Sigmoid colon (tissue), 7 donors: ENCODE data around the gene ZBTB7B. TPM values are rescaled to one million over a fixed set of nuclear protein-coding genes. Genes with fewer than 3 reads are reported as not detected.

ENCODE experiments used
- DNase-seq: peaks from one replicate; pipeline ENCODE4 v3.0.0-alpha.2; 2019
- H3K27ac ChIP-seq, 4 donors: fragments of 200-600 bp; sonication (generic); one replicate each; pipeline ENCODE4 v1.5.1; 2016 to 2019; ENCODE audit warnings: mild to moderate bottlenecking in 1 of 4
- H3K27me3 ChIP-seq, 3 donors: fragments of 200-600 bp; sonication (generic); one replicate each; pipeline ENCODE4 v1.5.1; 2019; ENCODE audit warnings: mild to moderate bottlenecking in 1 of 3
- H3K36me3 ChIP-seq, 4 donors: fragments of 200-600 bp; sonication (generic); one replicate each; pipeline ENCODE4 v1.5.1; 2016 to 2019
- H3K4me1 ChIP-seq, 4 donors: fragments of 200-600 bp; sonication (generic); one replicate each; pipeline ENCODE4 v1.5.1; 2017 to 2019
- H3K4me3 ChIP-seq, 4 donors: fragments of 200-600 bp; sonication (generic); one replicate each; pipeline ENCODE4 v1.5.1; 2017 to 2019; ENCODE audit warnings: mild to moderate bottlenecking in 2 of 4, moderate library complexity in 1 of 4
- H3K9me3 ChIP-seq, 4 donors: fragments of 200-600 bp in 3 of 4; sonication (generic) in 3 of 4; one replicate each; pipeline versions ENCODE4 v1.5.1 to v1.6.1; 2013 to 2019
- CTCF ChIP-seq, 4 experiments: fragments of 450-650 bp in 3 of 4; fragments of 200-600 bp in 1 of 4; IDR thresholded peaks; one replicate each; pipeline ENCODE4 v1.5.1; 2016 to 2019; ENCODE audit warnings: antibody characterized with exemption in 4 of 4, mild to moderate bottlenecking in 3 of 4, moderate library complexity in 2 of 4
- EP300 ChIP-seq, 4 donors: sonication (generic); formaldehyde crosslinking; IDR thresholded peaks; one replicate each; pipeline ENCODE4 v1.6.1; 2017; ENCODE audit warnings: antibody characterized with exemption in 4 of 4
- POLR2A ChIP-seq, 2 donors: fragments of 450-650 bp; IDR thresholded peaks; one replicate each; pipeline ENCODE4 v1.6.1; 2016; ENCODE audit warnings: antibody characterized with exemption in 2 of 2, mild to moderate bottlenecking in 2 of 2, moderate library complexity in 2 of 2
- POLR2AphosphoS5 ChIP-seq, 4 donors: sonication (generic); formaldehyde crosslinking; IDR thresholded peaks; one replicate each; pipeline ENCODE4 v1.6.1; 2017; ENCODE audit warnings: antibody characterized with exemption in 4 of 4
- WGBS, 2 donors: extraction: QIAGEN DNeasy Blood & Tissue Kit; methylation state at CpG; one replicate each; pipeline ENCODE4 v1.1.7; 2013; 5-methylcytosine and 5-hydroxymethylcytosine counted together
- intact Hi-C: fragments of 100-400 bp; cut with DNase I; formaldehyde crosslinking; loops from one replicate; pipeline ENCODE4 v1.15.1; 2023
- polyA plus RNA-seq, 3 donors: library from polyadenylated mRNA; stranded (reverse); fragments of 200-250 nt; gene quantifications; one replicate each; pipeline ENCODE4 v1.2.3, GENCODE V29; 2013
- small RNA-seq, 3 donors: library from RNA; depleted of rRNA; stranded (forward); fragments of <200 nt; gene quantifications; one replicate each; pipeline ENCODE3, GENCODE V24; 2016
- total RNA-seq, 4 donors: library from RNA; depleted of rRNA; stranded (reverse); fragments of >200 nt; gene quantifications; one replicate each; pipeline ENCODE4 v1.1.0, GENCODE V29; 2016
- donor health status: healthy with polysubstance abuse.
- donor health status: Bipolar disorder and iron deficiency.
- donor health status: healthy.

The ZBTB7B gene
- total and polyA plus RNA-seq, 7 donors = 24.4 to 342 (median 35.3) TPM

- Histone ChIP-seq H3K36me3 (peaks cover 0 to 11% (median under 1%) of the 10 kb centered on the region in 4 donors), H3K4me3 (peak overlapping the region; percentile 70 to 90 (median 86)), H3K9me3 (no peaks in the 10 kb centered on the region), H3K4me1 (peaks cover 3 to 34% (median 30%) of the 10 kb centered on the region in 4 donors), H3K27me3 (peaks cover 0 to 7% (median 0%) of the 10 kb centered on the region in 3 donors), H3K27ac (peak overlapping the region; percentile 75 to 84 (median 80))
- WGBS, 2 donors = 3 to 9% methylated on average over 14 of the region's 14 CpGs
- intact Hi-C loops = loop anchor here (5.0 kb wide), 1 partner anchor 92 kb away; the partner anchor contains the start of genes CKS1B and SHC1
- TF ChIP-seq CTCF (IDR thresholded peaks at IDR 0.05) (no peak), POLR2AphosphoS5 (IDR thresholded peaks at IDR 0.05) (no peak), POLR2A (IDR thresholded peaks at IDR 0.05) (no peak), EP300 (IDR thresholded peaks at IDR 0.05) (no peak)
- no peak for DNase-seq
These were observed 61.7 kb downstream of the ZBTB7B start for GRCh38 chr1:155064111-155064831.

- TF ChIP-seq EP300 (IDR thresholded peaks at IDR 0.05) (no peak), POLR2AphosphoS5 (IDR thresholded peaks at IDR 0.05) (no peak), POLR2A (IDR thresholded peaks at IDR 0.05) (no peak), CTCF (IDR thresholded peaks at IDR 0.05) (no peak)
- no peak for DNase-seq
- Histone ChIP-seq H3K36me3 (peaks cover 0 to 5% (median 0%) of the 10 kb centered on the region in 4 donors), H3K27ac (no peak overlapping the region), H3K9me3 (no peaks in the 10 kb centered on the region), H3K4me3 (no peak overlapping the region), H3K4me1 (peaks cover 3 to 35% (median 31%) of the 10 kb centered on the region in 4 donors), H3K27me3 (peaks cover 0 to 7% (median 0%) of the 10 kb centered on the region in 3 donors)
- WGBS, 2 donors = 49 to 73% methylated on average over 5 of the region's 5 CpGs
- intact Hi-C loops = loop anchor here (5.0 kb wide), 1 partner anchor 93 kb away; the partner anchor contains the start of genes CKS1B and SHC1
These were observed 62.3 kb downstream of the ZBTB7B start for GRCh38 chr1:155064832-155065429.

DNA sequence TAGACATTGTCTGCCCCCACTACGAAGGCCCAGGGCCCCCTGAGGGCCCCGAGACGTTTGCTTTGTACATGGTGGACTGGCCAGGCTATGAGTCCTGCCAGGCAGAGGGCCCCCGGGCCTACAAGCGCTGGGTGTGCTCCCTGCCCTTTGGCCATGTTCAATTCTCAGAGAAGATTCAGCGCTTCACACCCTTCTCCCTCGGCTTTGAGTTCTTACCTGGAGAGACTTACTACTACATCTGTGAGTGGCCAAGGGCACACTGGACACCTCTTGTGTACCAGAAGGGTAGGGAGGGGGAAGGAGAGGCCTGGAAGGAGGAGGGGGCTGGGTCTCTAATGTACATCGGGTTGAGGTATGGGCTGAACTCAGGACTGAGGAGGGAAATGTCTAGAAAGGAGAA is 64.2 kb downstream of the ZBTB7B start:
- TF ChIP-seq POLR2A (IDR thresholded peaks at IDR 0.05) (no peak), CTCF (IDR thresholded peaks at IDR 0.05) (no peak), POLR2AphosphoS5 (IDR thresholded peaks at IDR 0.05) (no peak), EP300 (IDR thresholded peaks at IDR 0.05) (no peak)
- H3K27ac ChIP-seq = no peak overlapping the region
- H3K4me3 ChIP-seq = no peak overlapping the region
- DNase-seq = no peak
- peaks cover 0 to 6% (median 0%) of the 10 kb centered on the region in 3 donors for H3K27me3 ChIP-seq
- intact Hi-C loops = no loop called here
- no peaks in the 10 kb centered on the region for H3K9me3 ChIP-seq
- H3K4me1 ChIP-seq = peaks cover 0 to 47% (median 41%) of the 10 kb centered on the region in 4 donors
- 54 to 83% methylated on average over 8 of the region's 8 CpGs for WGBS, 2 donors
- H3K36me3 ChIP-seq = no peaks in the 10 kb centered on the region

Small RNA genes within 50 kb of the gene (small RNA-seq; reads per million reads assigned to genes)
- gene MIR4258 = 0 reads per million in 3 donors

Other genes with a start within 250 kb of the ZBTB7B start
- 10 to 100 TPM in 3 of 4 donors, 1 to 10 TPM in 1; 9.4 to 27.7 (median 17.7) TPM for gene KCNN3, start 132.5 kb upstream of the ZBTB7B start, total RNA-seq
- gene KCNN3, start 132.5 kb upstream of the ZBTB7B start, polyA plus RNA-seq = 1 to 10 TPM in 1 of 3 donors, under 1 TPM in 2; 0.23 to 1.5 (median 0.60) TPM
- gene PMVK, start 66.1 kb upstream of the ZBTB7B start, total RNA-seq = 10 to 100 TPM; 11.1 to 19.6 (median 13.7) TPM
- gene PMVK, start 66.1 kb upstream of the ZBTB7B start, polyA plus RNA-seq = 10 to 100 TPM; 53.1 to 54.1 (median 53.2) TPM
- gene PBXIP1, start 46.7 kb upstream of the ZBTB7B start, total RNA-seq = 100 to 1,000 TPM; 178 to 251 (median 201) TPM
- 10 to 100 TPM in 2 of 3 donors, 1 to 10 TPM in 1; 8.3 to 66.2 (median 13.2) TPM for gene PBXIP1, start 46.7 kb upstream of the ZBTB7B start, polyA plus RNA-seq
- 10 to 100 TPM; 15.0 to 23.3 (median 16.6) TPM for gene PYGO2, start 41.0 kb upstream of the ZBTB7B start, total RNA-seq
- gene PYGO2, start 41.0 kb upstream of the ZBTB7B start, polyA plus RNA-seq = 10 to 100 TPM; 13.6 to 26.9 (median 16.8) TPM
- 10 to 100 TPM; 49.2 to 80.4 (median 57.0) TPM for gene SHC1, start 32.1 kb upstream of the ZBTB7B start, total RNA-seq
- 10 to 100 TPM; 58.5 to 75.2 (median 63.1) TPM for gene SHC1, start 32.1 kb upstream of the ZBTB7B start, polyA plus RNA-seq
- 10 to 100 TPM; 10.2 to 35.7 (median 25.7) TPM for gene CKS1B, start 28.1 kb upstream of the ZBTB7B start, total RNA-seq
- 100 to 1,000 TPM in 1 of 3 donors, 10 to 100 TPM in 2; 73.3 to 104 (median 95.5) TPM for gene CKS1B, start 28.1 kb upstream of the ZBTB7B start, polyA plus RNA-seq
- gene FLAD1, start 19.5 kb upstream of the ZBTB7B start, total RNA-seq = 10 to 100 TPM; 17.5 to 22.8 (median 18.5) TPM
- 10 to 100 TPM; 24.6 to 36.5 (median 27.7) TPM for gene FLAD1, start 19.5 kb upstream of the ZBTB7B start, polyA plus RNA-seq
- not detected for gene LENEP, start 9.2 kb upstream of the ZBTB7B start, total RNA-seq
- gene LENEP, start 9.2 kb upstream of the ZBTB7B start, polyA plus RNA-seq = under 1 TPM in 1 of 3 donors, not detected in 2; 0.39 TPM
- under 1 TPM in 3 of 4 donors, not detected in 1; 0.27 to 0.49 (median 0.36) TPM for gene DCST2, start 31.0 kb downstream of the ZBTB7B start, total RNA-seq
- gene DCST2, start 31.0 kb downstream of the ZBTB7B start, polyA plus RNA-seq = 1 to 10 TPM in 1 of 3 donors, not detected in 2; 2.0 TPM
- gene DCST1, start 31.0 kb downstream of the ZBTB7B start, total RNA-seq = under 1 TPM in 1 of 4 donors, not detected in 3; 0.16 TPM
- gene DCST1, start 31.0 kb downstream of the ZBTB7B start, polyA plus RNA-seq = under 1 TPM in 1 of 3 donors, not detected in 2; 0.09 TPM
- 10 to 100 TPM; 42.6 to 66.7 (median 53.1) TPM for gene ADAM15, start 48.5 kb downstream of the ZBTB7B start, total RNA-seq
- 100 to 1,000 TPM in 1 of 3 donors, 10 to 100 TPM in 2; 37.8 to 186 (median 55.9) TPM for gene ADAM15, start 48.5 kb downstream of the ZBTB7B start, polyA plus RNA-seq
- 1 to 10 TPM; 1.6 to 5.0 (median 3.1) TPM for gene EFNA4, start 60.9 kb downstream of the ZBTB7B start, total RNA-seq
- gene EFNA4, start 60.9 kb downstream of the ZBTB7B start, polyA plus RNA-seq = 10 to 100 TPM; 10.2 to 22.2 (median 12.0) TPM
- gene EFNA3, start 76.0 kb downstream of the ZBTB7B start, total RNA-seq = 1 to 10 TPM in 3 of 4 donors, under 1 TPM in 1; 0.27 to 3.0 (median 1.9) TPM
- 1 to 10 TPM; 8.4 to 9.0 (median 8.5) TPM for gene EFNA3, start 76.0 kb downstream of the ZBTB7B start, polyA plus RNA-seq
- gene EFNA1, start 125.1 kb downstream of the ZBTB7B start, total RNA-seq = 10 to 100 TPM; 15.5 to 22.5 (median 16.4) TPM
- gene EFNA1, start 125.1 kb downstream of the ZBTB7B start, polyA plus RNA-seq = 100 to 1,000 TPM in 1 of 3 donors, 10 to 100 TPM in 2; 34.7 to 112 (median 48.1) TPM
- gene SLC50A1, start 133.1 kb downstream of the ZBTB7B start, total RNA-seq = 10 to 100 TPM in 3 of 4 donors, 1 to 10 TPM in 1; 8.0 to 21.4 (median 14.0) TPM
- 100 to 1,000 TPM in 1 of 3 donors, 10 to 100 TPM in 2; 46.8 to 151 (median 77.4) TPM for gene SLC50A1, start 133.1 kb downstream of the ZBTB7B start, polyA plus RNA-seq
- 100 to 1,000 TPM in 3 of 4 donors, 10 to 100 TPM in 1; 29.2 to 144 (median 127) TPM for gene DPM3, start 137.7 kb downstream of the ZBTB7B start, total RNA-seq
- gene DPM3, start 137.7 kb downstream of the ZBTB7B start, polyA plus RNA-seq = 100 to 1,000 TPM; 143 to 220 (median 196) TPM
- 100 to 1,000 TPM in 3 of 4 donors, 10 to 100 TPM in 1; 72.9 to 119 (median 110) TPM for gene KRTCAP2, start 170.5 kb downstream of the ZBTB7B start, total RNA-seq
- 100 to 1,000 TPM in 2 of 3 donors, 10 to 100 TPM in 1; 74.2 to 245 (median 114) TPM for gene KRTCAP2, start 170.5 kb downstream of the ZBTB7B start, polyA plus RNA-seq
- gene TRIM46, start 171.0 kb downstream of the ZBTB7B start, total RNA-seq = 1 to 10 TPM in 1 of 4 donors, under 1 TPM in 3; 0.16 to 3.0 (median 0.52) TPM
- gene TRIM46, start 171.0 kb downstream of the ZBTB7B start, polyA plus RNA-seq = under 1 TPM in 2 of 3 donors, not detected in 1; 0.60 to 0.92 TPM
- gene THBS3, start 205.1 kb downstream of the ZBTB7B start, total RNA-seq = 10 to 100 TPM in 3 of 4 donors, 1 to 10 TPM in 1; 9.6 to 43.5 (median 18.5) TPM
- gene THBS3, start 205.1 kb downstream of the ZBTB7B start, polyA plus RNA-seq = 10 to 100 TPM in 1 of 3 donors, 1 to 10 TPM in 2; 3.5 to 13.4 (median 6.0) TPM
- gene MTX1, start 205.9 kb downstream of the ZBTB7B start, total RNA-seq = 10 to 100 TPM; 15.5 to 29.8 (median 27.7) TPM
- 10 to 100 TPM; 51.7 to 69.7 (median 53.2) TPM for gene MTX1, start 205.9 kb downstream of the ZBTB7B start, polyA plus RNA-seq